ENCODE measurements around the gene RPRD1B. TPM values are rescaled to one million over a fixed set of nuclear protein-coding genes. Genes with fewer than 3 reads are reported as not detected.

The RPRD1B gene
- total RNA-seq, 1 experiment from 2014 or later = 112 TPM

DNA sequence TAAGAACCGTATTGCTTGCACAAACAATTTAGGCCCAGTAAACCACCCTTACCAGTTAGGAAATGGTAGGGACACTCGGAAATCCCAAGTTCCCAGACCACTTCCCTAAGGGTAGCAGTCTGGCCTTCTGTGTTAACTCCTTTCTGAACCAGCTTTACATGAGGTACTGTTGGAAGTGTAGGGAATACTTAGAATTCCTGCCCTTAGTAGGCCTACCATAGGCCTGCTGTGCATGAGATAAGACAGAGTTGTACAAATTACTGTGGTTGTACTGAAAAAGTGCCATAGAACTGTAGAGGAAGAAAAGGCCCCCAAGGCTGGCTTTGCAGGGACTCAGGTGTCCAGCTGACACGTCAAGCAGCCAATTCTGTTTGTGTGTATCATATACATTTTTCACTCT, 11.1 kb downstream of the RPRD1B start:
- no peak overlapping the region for H3K27ac Mint-ChIP-seq (ENCODE audit: unreplicated experiment)
- no peaks in the 10 kb centered on the region for H3K27me3 Mint-ChIP-seq (ENCODE audit: insufficient read depth, unreplicated experiment)
- no peaks in the 10 kb centered on the region for H3K9me3 Mint-ChIP-seq (ENCODE audit: unreplicated experiment)
- intact Hi-C loops (cut with micrococcal nuclease; ENCODE audit: unreplicated experiment) = no loop called here
- H3K4me3 Mint-ChIP-seq (ENCODE audit: unreplicated experiment) = no peak overlapping the region
- DNase-seq = no peak
- H3K36me3 ChIP-seq (ENCODE audit: control insufficient read depth, insufficient read depth, low read length) = peaks cover 5% of the 10 kb centered on the region
- H3K4me1 Mint-ChIP-seq (ENCODE audit: low read depth, unreplicated experiment) = peaks cover 26% of the 10 kb centered on the region
- H3K9me3 ChIP-seq = no peaks in the 10 kb centered on the region
- H3K36me3 Mint-ChIP-seq (ENCODE audit: insufficient read depth, unreplicated experiment) = peaks cover 74% of the 10 kb centered on the region
- no peak overlapping the region for H3K4me3 ChIP-seq (ENCODE audit: low read depth, low read length)
- H3K4me1 ChIP-seq = peaks cover 11% of the 10 kb centered on the region
- POLR2A ChIA-PET = interaction anchor here (2.3 kb wide), 1 partner anchor 11 kb away, joined by 10 read pairs; the partner anchor contains the start of genes RPRD1B and TTI1
- BruUV-seq (replicated peaks) = no TSS peak
- CTCF ChIA-PET = interaction anchor here (0.5 to 2.7 kb wide), 3 partner anchors 13 to 848 kb away, joined by 7 to 14 read pairs (median 9); no protein-coding TSS in a partner anchor
- TF ChIP-seq CTCF (IDR thresholded peaks at IDR 0.05; ENCODE audit: insufficient read depth in 1 of 2, low read depth in 1 of 2, low read length in 1 of 2, severe bottlenecking in 1 of 2, unreplicated experiment in 1 of 2) = no peak
- H3K27me3 ChIP-seq (replicated peaks; ENCODE audit: control insufficient read depth, insufficient read depth, low read length) = no peaks in the 10 kb centered on the region

DNA sequence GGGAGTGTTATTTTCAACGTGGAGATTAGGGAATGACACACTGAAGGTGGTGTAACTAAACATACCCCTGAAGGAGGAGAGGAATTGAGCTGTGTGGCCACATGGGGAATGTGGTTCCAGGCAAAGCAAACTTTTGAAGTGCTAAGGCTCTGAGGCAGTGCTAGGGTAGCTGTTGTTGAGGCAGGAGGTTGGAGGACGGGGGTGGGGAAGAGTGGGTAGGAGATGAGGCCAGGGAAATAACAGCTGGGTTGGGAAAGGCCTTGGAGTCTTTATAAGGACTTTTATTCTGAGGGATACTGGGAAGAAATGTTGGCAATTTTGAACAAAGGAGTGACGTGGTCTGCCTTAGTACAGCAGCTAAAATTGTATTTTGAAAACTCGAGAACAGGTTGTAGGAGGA, 13.0 kb downstream of the RPRD1B start:
- BruUV-seq (replicated peaks) = no TSS peak
- peaks cover 65% of the 10 kb centered on the region for H3K36me3 Mint-ChIP-seq (ENCODE audit: insufficient read depth, unreplicated experiment)

DNA sequence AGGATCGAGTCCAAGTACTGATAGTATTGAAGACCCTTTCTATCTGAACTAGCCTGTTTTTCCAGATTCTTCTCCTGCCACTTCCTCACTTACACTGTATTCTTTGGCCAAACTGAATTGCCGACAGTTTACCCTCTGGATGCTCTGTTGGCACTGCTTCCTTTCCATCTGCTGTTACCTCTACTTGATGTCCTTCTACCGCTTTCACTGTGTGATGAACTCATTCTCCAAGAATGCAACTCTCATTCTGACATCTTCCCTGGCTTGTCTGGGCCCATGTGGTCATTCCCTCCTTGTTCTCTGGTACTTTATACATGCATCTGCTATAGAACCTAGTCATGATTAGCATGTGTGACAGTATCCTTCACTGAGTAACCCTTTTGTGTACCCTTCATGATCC, 16.3 kb downstream of the RPRD1B start:
- H3K4me1 Mint-ChIP-seq (ENCODE audit: low read depth, unreplicated experiment) = peaks cover 33% of the 10 kb centered on the region
- CTCF ChIA-PET = interaction anchor here (1.2 to 1.8 kb wide), 3 partner anchors 8 to 168 kb away, joined by 5 to 9 read pairs (median 8); no protein-coding TSS in a partner anchor
- TF ChIP-seq CTCF (IDR thresholded peaks at IDR 0.05; ENCODE audit: insufficient read depth in 1 of 2, low read depth in 1 of 2, low read length in 1 of 2, severe bottlenecking in 1 of 2, unreplicated experiment in 1 of 2) = no peak
- no peaks in the 10 kb centered on the region for H3K9me3 Mint-ChIP-seq (ENCODE audit: unreplicated experiment)
- no peaks in the 10 kb centered on the region for H3K27me3 Mint-ChIP-seq (ENCODE audit: insufficient read depth, unreplicated experiment)
- intact Hi-C loops (cut with micrococcal nuclease; ENCODE audit: unreplicated experiment) = loop anchor here (10.0 kb wide), 1 partner anchor 245 kb away; no protein-coding TSS in a partner anchor
- no peak overlapping the region for H3K4me3 Mint-ChIP-seq (ENCODE audit: unreplicated experiment)
- no peaks in the 10 kb centered on the region for H3K27me3 ChIP-seq (replicated peaks; ENCODE audit: control insufficient read depth, insufficient read depth, low read length)
- peaks cover 28% of the 10 kb centered on the region for H3K4me1 ChIP-seq
- no peak for DNase-seq
- BruUV-seq (replicated peaks) = no TSS peak
- H3K4me3 ChIP-seq (ENCODE audit: low read depth, low read length) = no peak overlapping the region
- peak overlapping the region; percentile 15 for H3K27ac Mint-ChIP-seq (ENCODE audit: unreplicated experiment)
- H3K36me3 ChIP-seq (ENCODE audit: control insufficient read depth, insufficient read depth, low read length) = peaks cover 9% of the 10 kb centered on the region
- H3K36me3 Mint-ChIP-seq (ENCODE audit: insufficient read depth, unreplicated experiment) = peaks cover 40% of the 10 kb centered on the region
- H3K9me3 ChIP-seq = no peaks in the 10 kb centered on the region
- POLR2A ChIA-PET = interaction anchor here (1.3 kb wide), 1 partner anchor 17 kb away, joined by 5 read pairs; the partner anchor contains the start of gene TTI1

More for the DNA sequence above, 13.0 kb downstream of the RPRD1B start:
- no peak overlapping the region for H3K4me3 ChIP-seq (ENCODE audit: low read depth, low read length)
- H3K9me3 Mint-ChIP-seq (ENCODE audit: unreplicated experiment) = no peaks in the 10 kb centered on the region
- H3K4me1 ChIP-seq = peaks cover 24% of the 10 kb centered on the region
- no peak overlapping the region for H3K27ac Mint-ChIP-seq (ENCODE audit: unreplicated experiment)
- peaks cover 10% of the 10 kb centered on the region for H3K36me3 ChIP-seq (ENCODE audit: control insufficient read depth, insufficient read depth, low read length)
- H3K27me3 Mint-ChIP-seq (ENCODE audit: insufficient read depth, unreplicated experiment) = no peaks in the 10 kb centered on the region
- no peaks in the 10 kb centered on the region for H3K9me3 ChIP-seq
- DNase-seq = no peak
- no peaks in the 10 kb centered on the region for H3K27me3 ChIP-seq (replicated peaks; ENCODE audit: control insufficient read depth, insufficient read depth, low read length)
- TF ChIP-seq CTCF (IDR thresholded peaks at IDR 0.05; ENCODE audit: insufficient read depth in 1 of 2, low read depth in 1 of 2, low read length in 1 of 2, severe bottlenecking in 1 of 2, unreplicated experiment in 1 of 2) = no peak
- H3K4me1 Mint-ChIP-seq (ENCODE audit: low read depth, unreplicated experiment) = peaks cover 36% of the 10 kb centered on the region
- ChIA-PET CTCF (interaction anchor here (2.7 kb wide), 1 partner anchor 11 kb away, joined by 14 read pairs; no protein-coding TSS in a partner anchor), POLR2A (interaction anchor here (0.9 kb wide), 1 partner anchor 13 kb away, joined by 3 read pairs; the partner anchor contains the start of genes RPRD1B and TTI1)
- intact Hi-C loops (cut with micrococcal nuclease; ENCODE audit: unreplicated experiment) = no loop called here
- H3K4me3 Mint-ChIP-seq (ENCODE audit: unreplicated experiment) = no peak overlapping the region
